H9 (cell line): ENCODE results near the gene LXN. TPM values are rescaled to one million over a fixed set of nuclear protein-coding genes. Genes with fewer than 3 reads are reported as not detected.
A peak's percentile ranks its signal among the peaks of the same experiment; 100 is the strongest.

Source experiments
- DNase-seq: peaks from one replicate; pipeline ENCODE4 v3.0.0-alpha.2; 2017
- H2AFZ ChIP-seq: one replicate; pipeline ENCODE4 v1.6.1; 2013; ENCODE audit warnings: mild to moderate bottlenecking, low read length, control low read depth, moderate library complexity
- H2AK5ac ChIP-seq: 2 replicates; pipeline ENCODE4 v1.6.1; 2013; ENCODE audit warnings: low read length, control low read depth, mixed read lengths; ENCODE audit not compliant: insufficient read length
- H2BK120ac ChIP-seq: one replicate; pipeline ENCODE4 v1.6.1; 2013; ENCODE audit warnings: low read depth, mild to moderate bottlenecking, low read length, control low read depth, inconsistent platforms; ENCODE audit not compliant: poor library complexity, severe bottlenecking
- H2BK12ac ChIP-seq: 2 replicates; pipeline ENCODE4 v1.6.1; 2013; ENCODE audit warnings: low read length, control low read depth, mixed read lengths, low read depth; ENCODE audit not compliant: insufficient read length
- H2BK15ac ChIP-seq: 2 replicates; pipeline ENCODE4 v1.6.1; 2013; ENCODE audit warnings: low read depth, low read length, control low read depth
- H2BK20ac ChIP-seq: one replicate; pipeline ENCODE4 v1.6.1; 2013; ENCODE audit warnings: low read depth, mild to moderate bottlenecking, low read length, control low read depth, inconsistent platforms; ENCODE audit not compliant: poor library complexity, severe bottlenecking
- H2BK5ac ChIP-seq: 2 replicates; pipeline ENCODE4 v1.6.1; 2013; ENCODE audit warnings: low read length, control low read depth, mixed read lengths; ENCODE audit not compliant: insufficient read length
- H3K14ac ChIP-seq: 2 replicates; pipeline ENCODE4 v1.6.1; 2013; ENCODE audit warnings: low read length, control low read depth; ENCODE audit not compliant: insufficient read depth
- H3K18ac ChIP-seq: 2 replicates; pipeline ENCODE4 v1.6.1; 2013; ENCODE audit warnings: low read depth, mild to moderate bottlenecking, mixed read lengths, low read length, control low read depth; ENCODE audit not compliant: insufficient read length
- H3K23ac ChIP-seq: 2 replicates; pipeline ENCODE4 v1.6.1; 2013; ENCODE audit warnings: low read length, control low read depth, mixed read lengths, low read depth; ENCODE audit not compliant: insufficient read length
- H3K23me2 ChIP-seq: 2 replicates; pipeline ENCODE4 v1.6.1; 2013; ENCODE audit warnings: low read depth, mild to moderate bottlenecking, mixed read lengths, low read length, control low read depth; ENCODE audit not compliant: insufficient read length, poor library complexity, severe bottlenecking
- H3K27ac ChIP-seq: 2 replicates; pipeline ENCODE4 v1.5.1; 2013; ENCODE audit warnings: low read length, control low read depth, mixed read lengths, low read depth; ENCODE audit not compliant: insufficient read length
- H3K27me3 ChIP-seq: 2 replicates; pipeline ENCODE4 v1.6.1; 2013; ENCODE audit warnings: low read length, control low read depth, inconsistent platforms; ENCODE audit not compliant: insufficient read depth
- H3K4ac ChIP-seq: 2 replicates; pipeline ENCODE4 v1.6.1; 2013; ENCODE audit warnings: low read depth, mild to moderate bottlenecking, control low read depth, inconsistent platforms, low read length, moderate library complexity
- H3K4me1 ChIP-seq: 2 replicates; pipeline ENCODE4 v1.6.1; 2013; ENCODE audit warnings: low read length, control low read depth, inconsistent platforms; ENCODE audit not compliant: insufficient read depth
- H3K4me2 ChIP-seq: 2 replicates; pipeline ENCODE4 v1.6.1; 2013; ENCODE audit warnings: low read length, control low read depth, mixed read lengths; ENCODE audit not compliant: insufficient read length, insufficient read depth
- H3K56ac ChIP-seq: 2 replicates; pipeline ENCODE4 v1.6.1; 2013; ENCODE audit warnings: low read depth, mild to moderate bottlenecking, mixed read lengths, low read length, control low read depth; ENCODE audit not compliant: insufficient read length
- H3K79me1 ChIP-seq: 2 replicates; pipeline ENCODE4 v1.6.1; 2013; ENCODE audit warnings: low read depth, mild to moderate bottlenecking, moderate library complexity, low read length, control low read depth, inconsistent platforms; ENCODE audit not compliant: insufficient read depth, poor library complexity, severe bottlenecking
- H3K79me2 ChIP-seq: 2 replicates; pipeline ENCODE4 v1.6.1; 2013; ENCODE audit warnings: low read length, control low read depth, inconsistent platforms; ENCODE audit not compliant: insufficient read depth
- H3K9ac ChIP-seq: 2 replicates; pipeline ENCODE4 v1.6.1; 2013; ENCODE audit warnings: low read length, control low read depth, mixed read lengths; ENCODE audit not compliant: insufficient read length; ENCODE audit errors: extremely low read depth
- H3K9me3 ChIP-seq: one replicate; pipeline ENCODE4 v1.6.1; 2013; ENCODE audit warnings: low read depth, low read length, inconsistent platforms; ENCODE audit not compliant: control insufficient read depth
- H3T11ph ChIP-seq: one replicate; pipeline ENCODE4 v1.6.1; 2013; ENCODE audit warnings: mild to moderate bottlenecking, low read length, control low read depth, inconsistent platforms
- H4K20me1 ChIP-seq: one replicate; pipeline ENCODE4 v1.6.1; 2013; ENCODE audit not compliant: control insufficient read depth, insufficient read length, insufficient read depth
- H4K5ac ChIP-seq: 2 replicates; pipeline ENCODE4 v1.6.1; 2013; ENCODE audit warnings: low read depth, mild to moderate bottlenecking, mixed read lengths, low read length, control low read depth; ENCODE audit not compliant: insufficient read length
- H4K8ac ChIP-seq: replicated peaks from 2 replicates; pipeline ENCODE4 v1.6.1; 2013; ENCODE audit warnings: low read length, control low read depth, mixed read lengths, low read depth; ENCODE audit not compliant: insufficient read length
- H4K91ac ChIP-seq: 2 replicates; pipeline ENCODE4 v1.6.1; 2013; ENCODE audit warnings: low read depth, mild to moderate bottlenecking, moderate library complexity, mixed read lengths, low read length, control low read depth; ENCODE audit not compliant: insufficient read length
- H3K27ac Mint-ChIP-seq, 3 experiments: 2 replicates in 2 of 3; 3 replicates in 1 of 3; pipeline ENCODE4 v1.8.0; 2020 to 2021; ENCODE audit warnings: mixed read lengths in 3 of 3, mild to moderate bottlenecking in 1 of 3, moderate library complexity in 1 of 3
- H3K27me3 Mint-ChIP-seq: 2 replicates; pipeline ENCODE4 v1.8.0; 2021; ENCODE audit warnings: low read depth, mild to moderate bottlenecking, moderate library complexity, mixed read lengths
- H3K36me3 Mint-ChIP-seq, 3 experiments: 2 replicates in 2 of 3; 3 replicates in 1 of 3; pipeline ENCODE4 v1.8.0; 2020 to 2021; ENCODE audit warnings: low read depth in 3 of 3, mixed read lengths in 3 of 3; ENCODE audit not compliant: insufficient read depth in 1 of 3
- H3K4me1 Mint-ChIP-seq, 2 experiments: 2 replicates each; pipeline ENCODE4 v1.8.0; 2020; ENCODE audit warnings: mixed read lengths in 2 of 2
- H3K4me3 Mint-ChIP-seq, 2 experiments: 2 replicates in 1 of 2; 3 replicates in 1 of 2; pipeline ENCODE4 v1.8.0; 2020 to 2021; ENCODE audit warnings: mild to moderate bottlenecking in 2 of 2, mixed read lengths in 2 of 2, moderate library complexity in 1 of 2
- H3K9me3 Mint-ChIP-seq, 2 experiments: 2 replicates in 1 of 2; 3 replicates in 1 of 2; pipeline ENCODE4 v1.8.0; 2020; ENCODE audit warnings: mild to moderate bottlenecking in 2 of 2, mixed read lengths in 2 of 2, moderate library complexity in 1 of 2
- WGBS: extraction: QIAGEN DNeasy Blood & Tissue Kit; methylation state at CpG from one replicate; pipeline ENCODE4 v1.1.7; 2013; ENCODE audit warnings: missing lambda C conversion rate, low lambda C conversion rate, mixed read lengths; ENCODE audit not compliant: insufficient read length; ENCODE audit errors: extremely low coverage; 5-methylcytosine and 5-hydroxymethylcytosine counted together
- total RNA-seq: library from RNA; stranded (reverse); gene quantifications from 2 replicates; pipeline ENCODE4 v1.2.1, GENCODE V29; 2021
- TF ChIP-seq, protein P1 (sequence below): fragments of 200-600 bp; sonication (generic); conservative IDR thresholded peaks from 3 replicates; pipeline ENCODE4 v1.8.0; 2021; ENCODE audit warnings: antibody characterized with exemption, mild to moderate bottlenecking

LXN gene
- total RNA-seq, 1 experiment from 2014 or later, result 6.7 TPM

DNA sequence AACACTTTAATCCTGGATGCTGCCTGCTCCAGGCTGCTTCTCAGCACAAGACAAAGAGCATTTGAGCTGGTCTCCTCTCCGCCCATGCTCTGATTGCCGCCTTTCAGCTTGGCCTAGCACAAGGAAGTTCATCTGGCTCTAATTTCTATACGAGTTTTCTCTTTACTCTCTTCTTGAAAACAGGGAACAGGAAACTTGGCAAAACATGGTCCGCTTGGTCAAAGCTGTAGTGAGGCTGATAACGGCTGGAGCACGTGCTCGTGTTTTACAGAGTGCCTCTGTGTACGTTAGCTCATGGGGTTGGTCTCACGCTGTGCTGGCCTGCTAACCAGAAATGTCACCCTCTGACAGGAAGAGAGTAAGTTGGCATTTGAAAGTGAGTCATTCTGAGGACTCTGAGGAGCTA is 40.6 kb upstream of the LXN start:
- H3K27ac ChIP-seq, result no peak overlapping the region
- H2AK5ac ChIP-seq, result peak overlapping the region; percentile 41
- no peak overlapping the region for H3K4me2 ChIP-seq
- H3K9ac ChIP-seq, result no peak overlapping the region
- Mint-ChIP-seq H3K27me3 (no peaks in the 10 kb centered on the region), H3K36me3 (peaks cover 0 to 14% (median 0%) of the 10 kb centered on the region in 3 experiments; a peak in 2 of 7 replicates), H3K9me3 (no peaks in the 10 kb centered on the region), H3K4me1 (peaks cover 15 to 17% of the 10 kb centered on the region in 2 experiments), H3K4me3 (no peak overlapping the region), H3K27ac (peak overlapping the region; percentile 38 to 75 (median 50); a peak in 6 of 7 replicates)
- no peak overlapping the region for H3T11ph ChIP-seq
- H3K79me1 ChIP-seq, result no peaks in the 10 kb centered on the region
- no peak overlapping the region for H4K5ac ChIP-seq
- H2AFZ ChIP-seq, result no peak overlapping the region
- H3K9me3 ChIP-seq, result no peaks in the 10 kb centered on the region
- no peak overlapping the region for H2BK120ac ChIP-seq
- TF ChIP-seq, protein P1, sequence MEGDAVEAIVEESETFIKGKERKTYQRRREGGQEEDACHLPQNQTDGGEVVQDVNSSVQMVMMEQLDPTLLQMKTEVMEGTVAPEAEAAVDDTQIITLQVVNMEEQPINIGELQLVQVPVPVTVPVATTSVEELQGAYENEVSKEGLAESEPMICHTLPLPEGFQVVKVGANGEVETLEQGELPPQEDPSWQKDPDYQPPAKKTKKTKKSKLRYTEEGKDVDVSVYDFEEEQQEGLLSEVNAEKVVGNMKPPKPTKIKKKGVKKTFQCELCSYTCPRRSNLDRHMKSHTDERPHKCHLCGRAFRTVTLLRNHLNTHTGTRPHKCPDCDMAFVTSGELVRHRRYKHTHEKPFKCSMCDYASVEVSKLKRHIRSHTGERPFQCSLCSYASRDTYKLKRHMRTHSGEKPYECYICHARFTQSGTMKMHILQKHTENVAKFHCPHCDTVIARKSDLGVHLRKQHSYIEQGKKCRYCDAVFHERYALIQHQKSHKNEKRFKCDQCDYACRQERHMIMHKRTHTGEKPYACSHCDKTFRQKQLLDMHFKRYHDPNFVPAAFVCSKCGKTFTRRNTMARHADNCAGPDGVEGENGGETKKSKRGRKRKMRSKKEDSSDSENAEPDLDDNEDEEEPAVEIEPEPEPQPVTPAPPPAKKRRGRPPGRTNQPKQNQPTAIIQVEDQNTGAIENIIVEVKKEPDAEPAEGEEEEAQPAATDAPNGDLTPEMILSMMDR, result no peak
- no peak overlapping the region for H3K4ac ChIP-seq
- H3K4me1 ChIP-seq, result no peaks in the 10 kb centered on the region
- H3K18ac ChIP-seq, result no peak overlapping the region
- H4K8ac ChIP-seq, result no peak overlapping the region
- no peak overlapping the region; the same call in 1 of the 2 replicates for H3K14ac ChIP-seq
- H3K27me3 ChIP-seq, result no peaks in the 10 kb centered on the region
- H2BK12ac ChIP-seq, result no peak overlapping the region
- no peak overlapping the region for H3K56ac ChIP-seq
- WGBS, result no CpG with 5 or more reads among the region's 9 CpGs
- no peak for DNase-seq
- H4K20me1 ChIP-seq, result no peaks in the 10 kb centered on the region
- no peak overlapping the region for H3K23ac ChIP-seq
- H2BK5ac ChIP-seq, result no peak overlapping the region
- H3K79me2 ChIP-seq, result no peaks in the 10 kb centered on the region
- no peak overlapping the region for H2BK20ac ChIP-seq
- H3K23me2 ChIP-seq, result no peaks in the 10 kb centered on the region
- H2BK15ac ChIP-seq, result no peak overlapping the region
- H4K91ac ChIP-seq, result no peak overlapping the region
